GM12892 (cell line): ENCODE results near the gene LAMP1.

Source experiments
- POLR2A ChIP-seq: IDR thresholded peaks from 2 replicates; pipeline ENCODE4 v1.6.1; 2011; ENCODE audit warnings: low read depth, low read length, control low read depth
- POLR2AphosphoS5 ChIP-seq: IDR thresholded peaks from 2 replicates; pipeline ENCODE4 v1.6.1; 2011; ENCODE audit warnings: low read depth, low read length, control low read depth
- TAF1 ChIP-seq: IDR thresholded peaks from 2 replicates; pipeline ENCODE4 v1.6.1; 2011; ENCODE audit warnings: low read depth, mild to moderate bottlenecking, control low read depth, low read length, borderline replicate concordance

DNA sequence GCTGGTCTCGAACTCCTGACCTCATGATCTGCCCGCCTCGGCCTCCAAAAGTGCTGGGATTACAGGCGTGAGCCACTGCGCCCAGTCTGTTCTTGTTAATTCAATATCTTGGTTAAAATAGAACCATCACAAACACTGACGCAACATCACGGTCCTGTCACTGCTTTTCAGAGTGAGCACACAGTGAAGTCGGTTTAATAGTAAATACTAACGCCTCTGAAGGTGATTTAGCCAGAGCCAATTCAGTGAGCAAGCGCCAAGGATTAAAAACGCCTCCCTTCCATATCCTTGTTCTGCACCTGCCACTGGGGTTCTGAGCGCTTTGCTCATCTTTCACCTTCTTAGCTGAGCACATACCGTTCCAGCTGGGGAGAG is 30.3 kb downstream of the LAMP1 start:
- TF ChIP-seq POLR2A (no peak), POLR2AphosphoS5 (no peak), TAF1 (no peak)
